ENCODE measurements around the gene MAST4.

The MAST4 gene

GRCh38 chr5:66840511-66841013, 244.4 kb downstream of the MAST4 start:
- Histone ChIP-seq H4K20me1 (ENCODE audit: insufficient read depth, low read length) (peaks cover 26% of the 10 kb centered on the region), H3K4me1 (ENCODE audit: low read length) (peaks cover 16% of the 10 kb centered on the region), H3K9ac (ENCODE audit: low read length) (no peak overlapping the region), H2AFZ (ENCODE audit: low read depth, low read length) (no peak overlapping the region), H3K4me3 (ENCODE audit: low read length) (0 out of 2 replicates have a peak overlapping the region, but pooled peaks have one; percentile 19), H3K9me3 (ENCODE audit: insufficient read depth, low read length) (no peaks in the 10 kb centered on the region), H3K36me3 (replicated peaks; ENCODE audit: low read depth, low read length) (no peaks in the 10 kb centered on the region), H3K27me3 (ENCODE audit: low read depth, low read length) (peaks cover 74% of the 10 kb centered on the region), H3K27ac (ENCODE audit: low read length) (no peak overlapping the region), H3K4me2 (ENCODE audit: low read length) (peak overlapping the region; percentile 49), H3K79me2 (ENCODE audit: low read length) (no peaks in the 10 kb centered on the region)
- TF ChIP-seq CTCF (IDR thresholded peaks at IDR 0.05; ENCODE audit: low read depth, low read length): no peak
- 0 out of 2 replicates have a peak, but pooled peaks have one; percentile 51 for TF ChIP-seq EZH2phosphoT487 (IDR thresholded peaks at IDR 0.05; ENCODE audit: low read depth)

- TF ChIP-seq EZH2phosphoT487 (IDR thresholded peaks at IDR 0.05; ENCODE audit: low read depth) (no peak), CTCF (IDR thresholded peaks at IDR 0.05; ENCODE audit: low read depth, low read length) (no peak)
- H2AFZ ChIP-seq (ENCODE audit: low read depth, low read length): no peak overlapping the region
- H3K27ac ChIP-seq (ENCODE audit: low read length): no peak overlapping the region
- H3K79me2 ChIP-seq (ENCODE audit: low read length): no peaks in the 10 kb centered on the region
- no peak overlapping the region; the same call in 1 of the 2 replicates for H3K4me3 ChIP-seq (ENCODE audit: low read length)
- H3K9me3 ChIP-seq (ENCODE audit: insufficient read depth, low read length): no peaks in the 10 kb centered on the region
- no peak overlapping the region for H3K9ac ChIP-seq (ENCODE audit: low read length)
- H3K36me3 ChIP-seq (replicated peaks; ENCODE audit: low read depth, low read length): no peaks in the 10 kb centered on the region
- peaks cover 16% of the 10 kb centered on the region for H3K4me1 ChIP-seq (ENCODE audit: low read length)
- peaks cover 76% of the 10 kb centered on the region for H3K27me3 ChIP-seq (ENCODE audit: low read depth, low read length)
- H3K4me2 ChIP-seq (ENCODE audit: low read length): peak overlapping the region; percentile 47
- peaks cover 26% of the 10 kb centered on the region for H4K20me1 ChIP-seq (ENCODE audit: insufficient read depth, low read length)
These were observed 245.1 kb downstream of the MAST4 start for GRCh38 chr5:66841264-66841663.

- H3K4me2 ChIP-seq (ENCODE audit: low read length): no peak overlapping the region
- H4K20me1 ChIP-seq (ENCODE audit: insufficient read depth, low read length): peaks cover 26% of the 10 kb centered on the region
- no peak overlapping the region for H3K9ac ChIP-seq (ENCODE audit: low read length)
- H2AFZ ChIP-seq (ENCODE audit: low read depth, low read length): no peak overlapping the region
- no peaks in the 10 kb centered on the region for H3K9me3 ChIP-seq (ENCODE audit: insufficient read depth, low read length)
- peaks cover 16% of the 10 kb centered on the region for H3K4me1 ChIP-seq (ENCODE audit: low read length)
- no peaks in the 10 kb centered on the region for H3K36me3 ChIP-seq (replicated peaks; ENCODE audit: low read depth, low read length)
- H3K4me3 ChIP-seq (ENCODE audit: low read length): no peak overlapping the region
- TF ChIP-seq CTCF (IDR thresholded peaks at IDR 0.05; ENCODE audit: low read depth, low read length): no peak
- TF ChIP-seq EZH2phosphoT487 (IDR thresholded peaks at IDR 0.05; ENCODE audit: low read depth): no peak
- H3K27me3 ChIP-seq (ENCODE audit: low read depth, low read length): peaks cover 67% of the 10 kb centered on the region
- no peaks in the 10 kb centered on the region for H3K79me2 ChIP-seq (ENCODE audit: low read length)
- no peak overlapping the region for H3K27ac ChIP-seq (ENCODE audit: low read length)
These were observed 246.3 kb downstream of the MAST4 start for GRCh38 chr5:66842540-66842939.

- Histone ChIP-seq H3K27ac (ENCODE audit: low read length) (no peak overlapping the region), H3K9ac (ENCODE audit: low read length) (no peak overlapping the region), H2AFZ (ENCODE audit: low read depth, low read length) (no peak overlapping the region), H3K79me2 (ENCODE audit: low read length) (no peaks in the 10 kb centered on the region), H3K4me2 (ENCODE audit: low read length) (no peak overlapping the region), H3K4me1 (ENCODE audit: low read length) (peaks cover 16% of the 10 kb centered on the region), H3K36me3 (replicated peaks; ENCODE audit: low read depth, low read length) (no peaks in the 10 kb centered on the region), H3K27me3 (ENCODE audit: low read depth, low read length) (peaks cover 64% of the 10 kb centered on the region), H3K9me3 (ENCODE audit: insufficient read depth, low read length) (no peaks in the 10 kb centered on the region), H4K20me1 (ENCODE audit: insufficient read depth, low read length) (peaks cover 26% of the 10 kb centered on the region), H3K4me3 (ENCODE audit: low read length) (no peak overlapping the region)
- TF ChIP-seq CTCF (IDR thresholded peaks at IDR 0.05; ENCODE audit: low read depth, low read length) (no peak), EZH2phosphoT487 (IDR thresholded peaks at IDR 0.05; ENCODE audit: low read depth) (no peak)
These were observed 246.9 kb downstream of the MAST4 start for GRCh38 chr5:66843065-66843464.

Measured in OCI-LY3 (cell line).